HG03378 (cell line): ENCODE results near the gene CBY2.
"Not testable (repeated sequence)": the region's sequence is repeated elsewhere in the genome, so short reads cannot be mapped to it uniquely, and the experiment has no call there.

Source experiments
- ATAC-seq: cut with Tn5 transposase; IDR thresholded peaks from one replicate; pipeline ENCODE4 v1.9.1; 2021; ENCODE audit warnings: mild to moderate bottlenecking, moderate library complexity; ENCODE audit not compliant: unreplicated experiment

The CBY2 gene

DNA sequence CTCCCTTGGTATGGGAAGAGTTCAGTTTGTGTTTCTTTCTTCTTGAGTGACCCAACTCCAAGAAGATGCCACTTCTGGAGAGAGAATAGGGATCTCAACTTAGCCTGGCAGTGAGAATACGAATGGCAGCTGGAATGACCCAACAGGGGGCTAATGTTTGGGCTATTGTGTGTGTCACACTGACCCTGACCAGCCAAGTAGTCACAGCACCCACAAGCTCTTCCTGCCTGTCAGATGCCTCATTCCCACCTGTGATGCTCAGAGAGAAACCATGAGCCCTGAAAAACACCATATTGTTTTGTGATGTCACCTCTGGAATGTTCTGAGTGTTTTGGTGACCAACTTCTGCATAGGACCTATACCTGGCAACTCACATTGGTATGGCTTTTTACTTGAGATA is at the start of gene CBY2:
Gene CBY2, plus strand, starts transcription at position 233 of the 400 bp plus-strand sequence. Its CDS starts 71 bp downstream, at position 304.
- ATAC-seq, result no peak

DNA sequence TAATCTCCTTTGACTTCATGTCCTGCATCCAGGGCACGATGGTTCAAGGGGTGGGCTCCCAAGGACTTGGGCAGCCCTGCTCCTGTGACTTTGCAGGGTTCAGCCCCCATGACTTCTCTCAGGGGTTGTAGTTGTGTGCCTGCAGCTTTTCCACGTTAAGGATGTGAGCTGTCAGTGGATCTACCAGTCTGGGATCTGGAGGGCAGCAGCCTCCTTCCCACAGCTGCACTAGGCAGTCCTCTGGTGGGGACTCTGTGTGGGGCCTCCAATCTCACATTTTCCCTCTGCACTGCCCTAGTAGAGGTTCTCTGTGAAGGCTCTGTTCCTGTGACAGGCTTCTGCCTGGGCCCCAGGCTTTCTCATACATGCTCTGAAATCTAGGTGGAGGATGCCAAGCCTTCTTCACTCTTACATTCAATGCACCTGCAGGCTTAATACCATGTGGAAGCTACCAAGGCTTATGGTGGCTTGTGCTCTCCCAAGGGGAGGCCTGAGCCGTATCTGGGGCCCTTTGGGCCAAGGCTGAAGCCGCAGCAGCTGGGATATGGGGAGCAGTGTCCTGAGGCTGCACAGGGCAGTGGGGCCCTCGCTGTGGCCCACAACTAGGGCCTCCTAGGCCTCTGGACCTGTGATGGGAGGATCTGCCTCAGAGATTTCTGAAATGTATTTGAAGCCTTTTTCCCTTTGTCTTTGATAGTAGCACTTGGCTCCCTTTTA is 47.3 kb upstream of the CBY2 start:
- no peak for ATAC-seq

DNA sequence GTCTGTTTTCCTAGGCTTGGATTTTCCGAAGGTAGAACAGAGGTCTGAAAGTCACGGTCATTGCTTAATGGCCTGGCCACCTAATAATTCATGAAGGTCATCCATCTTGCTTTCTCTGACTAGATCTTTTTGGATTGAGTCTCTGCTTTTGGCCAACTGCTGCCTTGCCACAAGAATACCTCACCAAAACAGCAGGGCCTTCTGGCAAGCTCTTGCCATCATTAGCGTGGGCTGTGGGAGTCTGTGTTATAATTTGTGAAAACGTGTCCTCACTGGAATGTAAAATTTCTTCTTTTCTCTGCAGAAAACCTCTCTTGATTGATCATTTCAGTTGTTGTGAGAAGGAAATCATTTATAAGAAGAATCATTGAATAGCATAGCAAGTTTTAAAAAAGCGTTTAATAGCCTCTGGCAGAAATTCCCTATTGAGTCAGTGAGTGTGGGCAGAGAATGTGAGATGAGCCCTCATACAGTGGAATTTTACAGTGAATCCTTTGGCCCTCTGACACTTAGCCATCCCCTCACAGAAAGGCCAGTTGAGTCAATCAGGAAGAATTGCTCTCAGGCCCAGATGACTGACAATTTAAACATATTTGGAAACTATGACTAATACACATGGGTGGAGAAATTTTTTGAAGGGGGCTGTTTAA is 43.4 kb upstream of the CBY2 start:
- no peak for ATAC-seq

- ATAC-seq, result no peak
Observed at GRCh38 chr13:45659536-45659935, 42.6 kb upstream of the CBY2 start.

GRCh38 chr13:45660458-45660857 is 41.7 kb upstream of the CBY2 start:
- not testable (repeated sequence) for ATAC-seq

GRCh38 chr13:45662162-45662561 is 40.0 kb upstream of the CBY2 start:
- no peak for ATAC-seq

DNA sequence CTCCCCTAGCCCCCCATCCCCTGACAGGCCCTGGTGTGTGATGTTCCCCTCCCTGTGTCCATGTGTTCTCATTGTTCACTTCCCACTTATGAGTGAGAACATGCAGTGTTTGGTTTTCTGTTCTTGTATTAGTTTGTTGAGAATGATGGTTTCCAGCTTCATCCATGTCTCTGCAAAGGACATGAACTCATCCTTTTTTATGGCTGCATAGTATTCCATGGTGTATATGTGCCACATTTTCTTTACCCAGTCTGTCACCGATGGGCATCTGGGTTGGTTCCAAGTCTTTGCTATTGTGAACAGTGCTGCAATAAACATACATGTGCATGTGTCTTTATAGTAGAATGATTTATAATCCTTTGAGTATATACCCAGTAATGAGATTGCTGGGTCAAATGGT is 39.2 kb upstream of the CBY2 start:
- ATAC-seq, result not testable (repeated sequence)

GRCh38 chr13:45669626-45670025 is 32.5 kb upstream of the CBY2 start:
- ATAC-seq, result not testable (repeated sequence)

GRCh38 chr13:45670189-45670885 is 31.8 kb upstream of the CBY2 start:
- ATAC-seq, result no peak

GRCh38 chr13:45674908-45675307 is 27.2 kb upstream of the CBY2 start:
- no peak for ATAC-seq

- ATAC-seq, result no peak
Observed at GRCh38 chr13:45678282-45678681, 23.8 kb upstream of the CBY2 start.

DNA sequence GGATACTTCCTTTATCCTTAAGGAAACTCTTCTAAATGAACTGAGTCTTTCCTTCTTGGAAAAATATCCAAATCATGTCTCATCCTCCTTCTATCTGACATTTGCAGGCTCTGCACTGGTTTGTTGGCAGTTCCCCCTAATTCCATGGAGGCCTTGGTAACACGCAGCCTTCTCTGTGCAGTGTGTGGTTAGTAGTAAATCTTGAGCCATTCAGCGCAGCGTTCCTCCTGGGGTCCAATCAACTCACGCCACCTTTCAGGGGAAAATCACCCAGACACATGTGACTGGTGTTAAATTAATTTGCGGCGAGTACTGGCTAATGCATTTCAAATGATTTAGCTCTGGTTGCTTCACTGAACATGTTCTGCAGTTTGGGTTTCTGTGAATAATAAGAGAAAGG is 21.0 kb upstream of the CBY2 start:
- no peak for ATAC-seq

DNA sequence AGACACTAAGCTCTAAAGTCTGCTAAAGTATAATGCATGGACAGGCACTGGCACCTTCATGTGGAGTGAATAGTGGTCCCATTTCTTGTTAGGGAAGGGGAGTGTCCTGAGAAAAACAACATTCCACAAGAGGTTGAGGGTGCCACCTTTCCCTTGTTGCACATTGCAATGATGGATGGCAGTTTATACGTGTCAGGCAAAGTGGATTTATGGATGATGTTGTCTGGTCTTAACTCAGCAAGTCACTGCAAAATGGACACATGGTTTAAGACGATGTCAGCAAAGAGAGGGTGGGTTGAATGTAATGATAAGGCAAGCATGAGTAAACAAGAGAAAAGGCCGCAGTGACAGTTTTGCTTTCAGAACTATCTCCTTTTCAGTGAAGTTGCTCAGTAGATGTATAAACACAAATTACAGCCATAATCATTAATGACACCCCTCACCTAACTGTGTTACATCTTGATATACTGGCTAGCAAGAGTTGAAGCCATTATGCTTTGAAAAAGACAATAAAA is 19.6 kb upstream of the CBY2 start:
- ATAC-seq, result no peak

DNA sequence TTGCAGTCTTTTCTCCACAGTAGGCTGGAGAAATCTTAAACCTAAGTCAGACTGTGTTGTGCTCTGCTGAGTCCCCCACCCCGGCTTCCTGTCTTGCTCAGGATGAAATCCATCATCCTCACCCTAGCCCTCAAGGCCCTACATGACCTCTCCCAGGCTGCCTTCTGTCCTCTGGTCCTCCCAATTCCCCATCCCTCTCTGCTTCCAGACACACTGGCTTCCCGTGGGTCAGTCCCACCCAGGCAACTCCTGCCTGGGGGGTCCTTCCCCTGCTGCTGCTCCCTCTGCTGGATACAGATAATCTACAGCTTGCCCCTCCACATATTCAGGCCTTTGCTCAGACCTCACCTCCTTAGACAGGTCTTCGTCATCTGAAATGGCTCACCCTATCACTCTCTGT is 18.4 kb upstream of the CBY2 start:
- ATAC-seq, result no peak

GRCh38 chr13:45688577-45688976 is 13.5 kb upstream of the CBY2 start:
- ATAC-seq, result no peak

DNA sequence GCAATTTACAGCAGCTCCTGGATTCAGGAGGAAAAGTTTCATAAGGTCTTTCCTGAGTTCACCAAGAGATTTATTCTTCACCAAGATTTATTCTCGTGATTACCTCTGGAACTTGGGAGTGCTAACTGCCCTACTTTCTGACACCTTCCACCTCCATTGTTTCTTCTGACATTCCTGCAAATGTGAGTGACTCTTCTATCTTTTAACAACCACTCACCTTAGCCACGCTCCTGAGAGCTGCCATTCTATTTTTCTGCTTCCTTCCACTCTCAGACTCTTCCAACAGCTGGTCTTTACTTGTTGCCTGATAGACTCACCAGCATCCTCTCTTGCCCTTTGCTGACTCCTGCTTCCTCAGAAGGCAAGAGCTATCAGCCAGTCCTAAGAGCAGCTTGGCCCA is 11.5 kb upstream of the CBY2 start:
- no peak for ATAC-seq

GRCh38 chr13:45691251-45691650 is 10.9 kb upstream of the CBY2 start:
- no peak for ATAC-seq

- ATAC-seq, result no peak
Observed at GRCh38 chr13:45691667-45692066, 10.5 kb upstream of the CBY2 start.

DNA sequence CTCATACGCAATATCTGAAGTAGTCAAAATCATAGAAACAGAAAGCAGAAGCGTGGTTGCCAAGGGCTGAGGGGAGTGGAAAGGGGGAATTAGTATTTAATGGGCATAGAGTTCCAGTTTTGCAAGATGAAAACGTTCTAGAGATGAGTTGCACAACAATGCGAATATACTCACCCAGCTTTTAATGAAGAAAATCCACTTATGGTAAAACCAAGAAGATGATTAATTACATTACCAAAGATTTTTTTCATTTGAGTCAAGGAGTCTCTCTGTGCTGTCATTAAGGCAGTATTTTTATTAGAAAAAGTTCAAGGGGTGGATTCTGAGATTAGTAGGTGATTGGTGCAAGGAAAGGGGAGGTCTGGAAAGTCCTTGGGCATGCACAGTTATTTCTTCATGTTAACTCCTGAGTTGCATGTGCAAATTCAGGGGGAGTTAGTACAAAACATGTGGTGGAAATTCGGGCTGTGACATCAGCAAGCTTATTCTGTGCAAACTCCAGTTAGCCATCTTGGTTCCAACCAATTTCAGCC is 6.9 kb upstream of the CBY2 start:
- peak; percentile 57 for ATAC-seq

GRCh38 chr13:45696610-45697226 is 5.4 kb upstream of the CBY2 start:
- ATAC-seq, result peak; percentile 52
